HUES48 (cell line): Measurements from ENCODE around the gene ZNF425.
"Not testable (repeated sequence)": the region's sequence is repeated elsewhere in the genome, so short reads cannot be mapped to it uniquely, and the experiment has no call there.

Experiments
- H3K27ac ChIP-seq: one replicate; pipeline ENCODE4 v1.7.0; 2013; ENCODE audit warnings: low read depth, low read length, inconsistent platforms
- H3K27me3 ChIP-seq: 2 replicates; pipeline ENCODE4 v1.6.1; 2013; ENCODE audit warnings: mild to moderate bottlenecking, low read length; ENCODE audit not compliant: control insufficient read depth, insufficient read depth
- H3K36me3 ChIP-seq: 2 replicates; pipeline ENCODE4 v1.6.1; 2013; ENCODE audit warnings: low read length; ENCODE audit not compliant: control insufficient read depth, insufficient read depth
- H3K4me1 ChIP-seq: 2 replicates; pipeline ENCODE4 v1.6.1; 2013; ENCODE audit warnings: mild to moderate bottlenecking, low read length; ENCODE audit not compliant: control insufficient read depth, insufficient read depth
- H3K4me3 ChIP-seq: 2 replicates; pipeline ENCODE4 v1.5.1; 2013; ENCODE audit warnings: mild to moderate bottlenecking, low read depth, low read length
- H3K9ac ChIP-seq: 2 replicates; pipeline ENCODE4 v1.6.1; 2013; ENCODE audit warnings: mild to moderate bottlenecking, low read depth, low read length, moderate library complexity
- H3K9me3 ChIP-seq: 2 replicates; pipeline ENCODE4 v1.6.1; 2013; ENCODE audit warnings: low read length; ENCODE audit not compliant: control insufficient read depth, insufficient read depth

The ZNF425 gene

DNA sequence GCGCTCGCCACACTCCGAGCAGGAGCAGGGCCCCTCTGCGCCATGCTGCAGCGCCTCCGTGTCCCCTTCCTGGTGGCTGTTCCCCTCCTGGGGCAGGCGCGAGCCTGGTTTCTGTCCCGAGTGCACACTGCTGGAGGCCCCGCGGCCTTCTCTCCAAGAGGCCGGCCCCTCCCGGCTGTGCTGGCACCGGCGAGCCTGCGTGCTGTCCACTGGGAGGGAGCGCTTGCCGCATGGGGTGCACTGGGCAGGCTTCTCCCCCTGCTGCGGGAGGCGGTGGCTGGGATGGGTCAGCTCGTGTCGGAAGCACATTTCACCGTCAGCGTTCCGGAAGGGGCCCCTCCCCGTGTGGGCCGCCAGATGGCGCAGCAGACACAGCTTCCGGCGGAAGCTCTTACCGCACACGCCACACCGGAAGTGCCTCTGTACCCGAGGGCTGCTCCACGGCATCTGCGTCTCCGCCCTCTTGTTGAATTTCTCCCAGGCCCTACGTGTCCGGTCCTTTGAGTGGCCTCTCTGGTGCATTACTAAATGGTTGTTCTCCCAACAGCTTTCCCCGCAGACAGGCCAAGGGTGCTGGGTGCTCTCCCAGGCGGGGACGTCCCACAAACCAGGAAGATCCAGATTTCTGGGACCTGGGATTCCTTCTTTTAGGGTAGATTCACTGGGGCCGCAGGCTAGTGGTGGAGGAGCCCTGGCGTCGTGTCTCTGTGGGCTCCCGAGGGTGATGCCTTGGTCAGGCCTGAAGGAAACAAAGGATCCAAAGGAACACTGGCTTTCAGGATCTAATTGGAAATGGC is 54.3 kb downstream of the ZNF425 start:
- peaks cover 58% of the 10 kb centered on the region for H3K36me3 ChIP-seq
- H3K27me3 ChIP-seq: no peaks in the 10 kb centered on the region
- H3K27ac ChIP-seq: peak overlapping the region; percentile 5
- H3K9ac ChIP-seq: peak overlapping the region; percentile 20; the same call in 1 of the 2 replicates
- H3K4me1 ChIP-seq: no peaks in the 10 kb centered on the region
- no peaks in the 10 kb centered on the region for H3K9me3 ChIP-seq
- no peak overlapping the region for H3K4me3 ChIP-seq

DNA sequence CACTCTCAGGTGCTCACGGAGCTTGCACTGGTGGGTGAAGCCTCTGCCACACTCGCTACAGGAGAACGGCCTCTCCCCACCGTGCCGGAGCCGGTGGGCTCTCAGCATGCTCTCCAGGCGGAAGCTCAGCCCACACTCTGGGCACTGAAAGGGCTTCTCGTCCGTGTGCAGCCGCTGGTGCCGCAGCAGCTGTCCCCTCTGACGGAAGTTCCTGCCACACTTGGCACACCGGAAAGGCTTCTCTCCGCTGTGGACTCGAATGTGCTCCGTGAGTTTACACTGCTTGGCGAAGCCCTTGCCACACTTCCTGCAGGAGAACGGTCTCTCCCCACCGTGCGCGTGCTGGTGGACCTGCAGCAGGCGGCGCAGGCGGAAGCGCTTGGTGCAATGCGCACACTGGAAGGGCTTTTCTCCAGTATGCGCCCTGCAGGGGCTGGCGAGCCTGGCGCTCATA is 54.9 kb downstream of the ZNF425 start:
- Histone ChIP-seq H3K9me3 (no peaks in the 10 kb centered on the region), H3K27me3 (no peaks in the 10 kb centered on the region), H3K4me1 (no peaks in the 10 kb centered on the region), H3K4me3 (no peak overlapping the region), H3K9ac (peak overlapping the region; percentile 20; the same call in 1 of the 2 replicates), H3K36me3 (peaks cover 54% of the 10 kb centered on the region), H3K27ac (no peak overlapping the region)

DNA sequence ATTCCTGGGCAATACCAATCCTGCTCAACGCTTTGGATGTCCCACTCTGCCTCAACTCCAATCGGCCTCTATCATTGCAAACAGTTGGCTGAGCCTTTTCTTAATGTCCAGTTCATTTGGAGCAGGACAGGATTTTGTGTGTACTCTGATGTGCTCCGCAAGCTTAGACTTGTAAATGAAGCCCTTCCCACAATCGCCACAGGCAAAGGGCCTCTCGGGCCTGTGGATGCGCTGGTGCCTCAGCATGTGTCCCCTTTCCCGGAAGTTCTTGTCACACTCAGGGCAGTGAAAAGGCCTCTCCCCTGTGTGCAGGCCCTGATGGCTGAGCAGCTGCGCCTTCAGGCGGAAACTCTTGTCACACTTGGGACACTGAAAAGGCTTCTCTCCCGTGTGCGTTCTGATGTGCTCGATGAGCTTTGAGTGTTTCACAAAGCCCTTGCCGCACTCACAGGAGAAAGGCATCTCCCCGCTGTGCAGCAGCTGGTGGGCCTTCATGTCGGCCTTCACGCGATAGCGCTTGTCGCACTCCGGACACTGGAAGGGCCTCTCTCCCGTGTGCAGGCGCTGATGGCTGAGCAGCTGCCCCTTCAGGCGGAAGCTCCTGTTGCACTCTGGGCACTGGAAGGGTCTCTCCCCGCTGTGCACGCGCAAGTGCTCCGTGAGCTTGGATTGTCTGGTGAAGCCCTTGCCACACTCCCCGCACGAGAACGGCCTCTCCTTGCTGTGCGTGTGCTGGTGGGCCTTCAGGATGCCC is 55.6 kb downstream of the ZNF425 start:
- Histone ChIP-seq H3K9ac (no peak overlapping the region), H3K36me3 (peaks cover 52% of the 10 kb centered on the region), H3K4me1 (no peaks in the 10 kb centered on the region), H3K9me3 (no peaks in the 10 kb centered on the region), H3K27me3 (no peaks in the 10 kb centered on the region), H3K27ac (no peak overlapping the region), H3K4me3 (no peak overlapping the region)

DNA sequence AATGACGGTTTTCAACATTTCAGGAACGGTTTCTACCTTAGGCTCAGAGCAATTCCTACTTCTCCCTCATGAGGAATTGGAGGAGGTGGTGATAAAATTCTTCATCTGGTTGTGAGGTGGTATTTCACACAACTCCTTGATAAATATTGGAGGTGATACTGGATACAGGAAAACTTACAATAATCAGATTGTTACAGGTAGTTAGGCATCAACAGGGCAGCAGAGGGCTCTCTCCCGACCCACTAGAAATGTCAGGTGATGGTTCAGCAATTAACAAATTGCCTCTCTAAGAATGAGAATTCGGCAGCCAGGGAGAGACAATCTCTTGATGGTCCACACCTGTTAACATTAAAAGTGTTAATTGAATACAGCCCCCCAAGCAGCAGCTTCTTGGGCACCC is 58.3 kb downstream of the ZNF425 start:
- H3K4me1 ChIP-seq: no peaks in the 10 kb centered on the region
- H3K27ac ChIP-seq: no peak overlapping the region
- no peak overlapping the region for H3K4me3 ChIP-seq
- H3K36me3 ChIP-seq: peaks cover 35% of the 10 kb centered on the region
- no peaks in the 10 kb centered on the region for H3K9me3 ChIP-seq
- no peaks in the 10 kb centered on the region for H3K27me3 ChIP-seq
- no peak overlapping the region for H3K9ac ChIP-seq

DNA sequence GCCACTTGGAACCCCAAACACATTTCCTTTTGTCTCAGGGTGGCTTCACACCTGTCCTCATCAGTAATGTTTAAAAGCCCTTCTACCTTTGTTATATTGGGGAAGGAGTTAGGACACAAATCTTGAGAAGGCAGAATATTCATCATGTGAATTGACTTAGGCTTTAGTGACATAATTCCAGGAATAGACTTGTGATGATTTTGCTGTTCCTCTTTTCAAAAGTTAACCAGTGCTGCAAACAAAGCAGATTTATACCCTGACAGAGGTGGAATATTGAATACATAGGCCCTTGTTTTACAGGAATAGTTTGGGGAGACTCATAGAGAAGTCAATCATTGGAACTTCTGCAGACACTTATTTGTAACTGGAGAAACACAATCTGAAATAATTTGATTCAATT is 62.6 kb downstream of the ZNF425 start:
- no peaks in the 10 kb centered on the region for H3K4me1 ChIP-seq
- no peak overlapping the region for H3K9ac ChIP-seq
- H3K27ac ChIP-seq: no peak overlapping the region
- no peaks in the 10 kb centered on the region for H3K9me3 ChIP-seq
- H3K36me3 ChIP-seq: peaks cover 5% of the 10 kb centered on the region; the same call in 1 of the 2 replicates
- H3K27me3 ChIP-seq: no peaks in the 10 kb centered on the region
- no peak overlapping the region for H3K4me3 ChIP-seq

DNA sequence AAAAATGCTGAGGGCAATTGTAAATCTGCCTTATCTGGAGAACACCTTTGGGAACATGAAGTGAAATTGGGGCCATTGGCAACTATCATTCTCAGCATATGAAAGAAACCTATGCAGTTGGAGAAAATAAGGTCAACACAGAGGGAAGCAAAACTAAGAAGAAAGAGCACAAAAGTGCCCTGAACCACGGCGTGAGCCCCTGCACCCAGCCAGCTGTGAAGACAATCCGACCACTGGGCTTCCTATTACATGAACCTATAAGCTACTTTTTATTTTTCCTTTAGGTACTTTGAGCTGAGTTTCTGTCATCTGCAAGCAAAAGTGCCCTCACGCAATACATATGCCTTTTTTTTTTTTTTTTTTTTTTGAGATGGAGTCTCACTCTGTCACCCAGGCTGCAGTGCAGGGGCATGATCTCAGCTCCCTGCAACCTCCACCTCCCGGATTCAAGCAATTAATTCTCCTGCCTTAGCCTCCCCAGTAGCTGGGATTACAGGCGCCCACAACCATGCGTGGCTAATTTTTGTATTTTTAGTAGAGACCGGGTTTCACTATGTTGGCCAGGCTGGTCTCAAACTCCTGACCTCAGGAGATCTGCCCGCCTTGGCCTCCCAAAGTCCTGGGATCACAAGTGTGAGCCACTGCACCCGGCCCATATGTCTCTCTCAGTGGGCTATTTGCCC is 63.8 kb downstream of the ZNF425 start:
- H3K9me3 ChIP-seq, H3K36me3 ChIP-seq, H3K4me3 ChIP-seq, H3K27me3 ChIP-seq, H3K9ac ChIP-seq, H3K27ac ChIP-seq, H3K4me1 ChIP-seq: not testable (repeated sequence)

DNA sequence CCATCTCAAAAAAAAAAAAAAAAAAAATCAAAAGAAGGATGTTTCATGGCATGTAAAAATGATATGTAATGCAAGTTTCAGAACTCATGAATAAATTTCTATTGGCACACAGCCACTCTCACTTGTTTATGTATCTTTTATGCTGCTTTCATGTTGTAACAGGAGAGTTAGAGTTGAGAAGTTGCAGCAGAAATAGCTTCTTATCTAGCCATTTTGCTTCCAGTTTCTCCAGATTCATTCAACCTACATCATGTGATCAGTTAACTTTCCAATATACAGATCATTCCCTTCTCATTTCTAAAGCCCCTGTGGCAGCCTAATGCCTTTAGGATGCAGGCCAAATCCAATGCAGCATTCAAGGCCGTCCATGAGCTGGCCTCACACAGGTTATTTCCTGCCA is 66.0 kb downstream of the ZNF425 start:
- Histone ChIP-seq H3K27ac (no peak overlapping the region), H3K36me3 (no peaks in the 10 kb centered on the region), H3K27me3 (no peaks in the 10 kb centered on the region), H3K4me1 (no peaks in the 10 kb centered on the region), H3K9ac (no peak overlapping the region), H3K4me3 (no peak overlapping the region), H3K9me3 (no peaks in the 10 kb centered on the region)

DNA sequence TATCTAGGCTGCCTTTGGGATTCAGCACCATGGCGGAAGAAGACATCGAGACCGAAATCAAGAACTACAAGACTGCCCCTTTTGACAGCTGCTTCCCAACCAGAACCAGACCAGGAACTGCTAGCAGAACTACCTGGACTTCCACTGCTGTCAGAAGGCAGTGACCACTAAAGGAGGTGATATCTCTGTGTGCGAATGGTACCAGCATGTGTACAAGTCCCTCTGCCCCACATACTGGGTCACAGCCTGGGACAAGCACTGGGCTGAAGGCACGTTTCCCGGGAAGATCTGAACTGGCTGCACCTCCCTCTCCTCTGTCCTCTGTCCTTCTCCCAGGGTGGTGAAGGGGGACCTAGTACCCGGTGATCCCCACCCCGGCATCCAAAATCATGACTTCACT is 72.2 kb downstream of the ZNF425 start:
- no peaks in the 10 kb centered on the region for H3K4me1 ChIP-seq
- H3K27ac ChIP-seq: no peak overlapping the region
- H3K27me3 ChIP-seq: no peaks in the 10 kb centered on the region
- no peak overlapping the region for H3K4me3 ChIP-seq
- H3K36me3 ChIP-seq: no peaks in the 10 kb centered on the region
- H3K9ac ChIP-seq: no peak overlapping the region
- H3K9me3 ChIP-seq: no peaks in the 10 kb centered on the region

DNA sequence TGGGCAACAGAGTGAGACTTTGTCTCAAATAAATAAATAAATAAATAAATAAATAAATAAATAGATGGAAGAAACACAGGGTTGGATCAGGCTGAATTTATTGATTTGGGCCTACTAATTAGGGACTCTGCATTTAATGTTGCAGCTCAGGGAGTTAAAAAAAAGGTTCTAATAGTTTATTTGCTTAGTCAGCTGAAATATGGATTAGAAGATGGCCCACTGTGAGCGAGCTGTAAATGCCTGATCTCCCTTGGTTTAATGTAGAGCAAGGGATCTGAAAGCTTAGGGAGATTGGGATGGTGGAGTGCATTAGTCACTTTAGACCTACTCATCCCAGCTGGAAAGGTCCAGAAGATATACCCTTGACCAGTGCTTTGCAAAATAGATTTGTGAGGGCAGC is 72.7 kb downstream of the ZNF425 start:
- Histone ChIP-seq H3K36me3 (no peaks in the 10 kb centered on the region), H3K9ac (no peak overlapping the region), H3K4me3 (no peak overlapping the region), H3K27ac (no peak overlapping the region), H3K4me1 (no peaks in the 10 kb centered on the region), H3K9me3 (no peaks in the 10 kb centered on the region), H3K27me3 (no peaks in the 10 kb centered on the region)
